Stimulated activated memory B cell treated with anti-CD40 and anti-IgM and Interleukin-4, amounts not matched to agents 10 μg/mL and 1 μg/mL and 100 μg/mL, for 72 hours (primary cell): ENCODE data around the gene MRPL9.

ENCODE experiments used
- ATAC-seq: fragments of 150-1000 bp; cut with Tn5 transposase; 2 replicates; pipeline ENCODE4 v1.10.0; 2021
- H3K27ac Mint-ChIP-seq: one replicate; pipeline ENCODE4 v1.8.0; 2022; ENCODE audit warnings: mild to moderate bottlenecking, mixed read lengths
- H3K27me3 Mint-ChIP-seq: one replicate; pipeline ENCODE4 v1.8.0; 2022; ENCODE audit warnings: mixed read lengths
- H3K36me3 Mint-ChIP-seq: one replicate; pipeline ENCODE4 v1.8.0; 2022; ENCODE audit warnings: mixed read lengths
- H3K4me1 Mint-ChIP-seq: one replicate; pipeline ENCODE4 v1.8.0; 2022; ENCODE audit warnings: mixed read lengths
- H3K4me3 Mint-ChIP-seq: one replicate; pipeline ENCODE4 v1.8.0; 2022; ENCODE audit warnings: mild to moderate bottlenecking, moderate library complexity, mixed read lengths
- H3K9me3 Mint-ChIP-seq: one replicate; pipeline ENCODE4 v1.8.0; 2022; ENCODE audit warnings: mixed read lengths

Gene MRPL9

DNA sequence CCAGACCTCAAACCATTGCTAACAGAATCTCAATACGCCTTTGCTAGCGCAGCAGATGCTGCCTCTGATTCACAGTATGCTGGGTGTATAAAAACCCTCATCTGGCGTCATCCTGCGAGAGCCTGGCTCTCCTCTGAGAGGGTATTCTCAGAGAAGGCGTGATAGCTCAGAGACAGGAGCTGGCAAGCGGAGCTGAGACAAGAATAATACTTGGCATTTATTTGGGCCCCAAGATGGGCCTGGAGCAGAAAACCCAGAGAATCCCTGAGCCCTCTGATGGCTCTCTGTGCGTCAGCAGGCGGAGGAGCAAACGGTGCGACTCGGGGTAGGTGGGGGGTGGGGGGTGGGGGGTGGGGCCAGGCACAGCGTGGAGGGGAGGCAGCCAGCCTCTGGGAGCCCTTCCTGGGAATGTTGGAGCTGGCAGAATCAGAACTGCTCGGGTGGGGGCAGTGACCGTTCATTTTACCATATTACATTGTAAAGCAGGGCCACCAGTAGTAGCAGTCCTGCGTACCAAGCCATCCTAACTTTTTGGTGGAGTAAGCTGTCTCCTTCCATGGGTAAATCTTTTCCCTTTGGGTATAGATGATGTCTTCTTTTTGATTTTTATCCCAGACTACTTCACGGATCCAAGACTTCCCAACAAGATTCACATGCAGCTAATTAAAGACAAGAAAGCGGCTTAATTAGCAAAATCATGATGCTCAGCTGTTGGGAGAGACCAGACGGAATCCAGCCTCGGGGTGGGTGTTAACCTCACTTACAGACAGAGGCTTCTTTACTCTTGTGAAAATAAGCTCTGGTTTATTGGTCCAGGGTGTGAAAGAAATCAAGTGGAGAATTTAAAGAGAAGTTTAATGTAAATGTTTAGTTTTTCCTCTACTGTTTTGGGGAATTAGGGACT is 34.9 kb downstream of the MRPL9 start:
- H3K36me3 Mint-ChIP-seq: no peaks in the 10 kb centered on the region
- H3K4me3 Mint-ChIP-seq: no peak overlapping the region

DNA sequence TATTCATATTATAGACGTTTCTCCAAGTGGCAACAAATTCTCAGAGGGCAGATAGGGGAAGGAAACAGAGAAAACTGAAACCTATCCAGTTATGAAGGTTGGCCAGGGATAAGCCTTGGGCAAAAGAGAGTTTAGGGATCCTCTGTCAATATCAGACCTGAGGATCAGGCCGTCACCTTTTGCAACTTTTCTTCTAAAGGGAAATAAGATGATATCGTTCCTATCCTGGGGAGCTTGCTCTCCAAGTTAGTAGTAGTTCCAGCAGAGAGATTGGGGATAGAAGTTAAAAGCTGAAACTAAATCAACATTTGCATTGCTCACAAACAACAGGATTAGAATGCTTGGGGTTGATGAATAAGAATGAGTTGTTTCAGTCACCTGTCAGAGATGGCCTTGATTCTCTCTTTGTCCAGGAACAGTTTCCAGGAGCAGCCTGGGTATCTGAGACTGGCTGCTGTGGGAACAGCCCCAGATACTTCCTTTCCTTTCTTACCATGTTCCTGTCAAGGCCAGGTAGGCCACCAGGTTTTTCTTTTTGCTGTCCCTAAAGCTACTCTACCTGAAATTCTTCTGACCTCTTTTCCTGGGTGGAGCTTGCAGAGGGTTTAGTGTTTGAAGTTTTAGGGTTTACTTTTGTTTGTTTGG is 39.4 kb downstream of the MRPL9 start:
- Mint-ChIP-seq H3K4me1 (peaks cover 17% of the 10 kb centered on the region), H3K9me3 (no peaks in the 10 kb centered on the region), H3K27ac (no peak overlapping the region), H3K4me3 (no peak overlapping the region), H3K36me3 (no peaks in the 10 kb centered on the region), H3K27me3 (peaks cover 50% of the 10 kb centered on the region)
- ATAC-seq: no peak

More for the DNA sequence above, 34.9 kb downstream of the MRPL9 start:
- Mint-ChIP-seq H3K9me3 (no peaks in the 10 kb centered on the region), H3K27me3 (peaks cover 75% of the 10 kb centered on the region), H3K4me1 (no peaks in the 10 kb centered on the region), H3K27ac (no peak overlapping the region)
- no peak for ATAC-seq

DNA sequence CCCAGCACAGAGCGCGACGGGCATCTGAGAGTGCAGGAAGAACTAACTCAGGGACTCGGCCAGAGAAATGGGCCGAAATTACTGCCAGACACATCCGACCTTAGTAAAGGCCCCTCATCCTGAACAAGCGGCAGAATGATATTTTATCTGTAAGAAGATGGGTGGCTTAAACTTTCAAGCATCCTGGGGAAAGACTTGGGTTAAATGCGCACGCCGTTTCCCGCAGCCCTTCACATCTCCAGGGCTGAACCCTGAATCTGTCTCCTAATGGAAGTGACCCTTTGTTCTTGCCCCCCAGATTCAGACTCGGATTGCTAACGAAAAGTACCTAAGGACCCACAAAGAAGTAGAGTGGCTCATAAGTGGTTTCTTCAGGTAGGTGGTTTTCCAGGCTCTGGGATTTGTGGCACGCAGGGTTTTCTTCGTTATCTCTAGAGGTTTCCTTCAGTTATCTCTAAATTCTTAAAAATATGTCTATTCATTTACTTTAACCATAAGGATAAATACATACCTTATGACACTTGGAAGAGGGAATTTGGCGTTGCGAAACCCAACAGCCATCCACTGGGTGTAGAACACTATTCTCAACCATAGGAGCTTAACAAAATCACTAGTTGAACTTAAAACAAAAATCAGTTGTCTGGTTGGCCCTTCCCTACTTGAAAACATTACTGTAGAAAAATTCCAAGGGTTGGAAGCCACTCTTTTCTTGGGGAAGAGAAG is 41.3 kb downstream of the MRPL9 start:
- H3K4me3 Mint-ChIP-seq: peak overlapping the region; percentile 85
- no peaks in the 10 kb centered on the region for H3K36me3 Mint-ChIP-seq
- ATAC-seq: no peak
- peaks cover 62% of the 10 kb centered on the region for H3K27me3 Mint-ChIP-seq
- no peaks in the 10 kb centered on the region for H3K9me3 Mint-ChIP-seq
- no peak overlapping the region for H3K27ac Mint-ChIP-seq
- H3K4me1 Mint-ChIP-seq: peaks cover 22% of the 10 kb centered on the region

DNA sequence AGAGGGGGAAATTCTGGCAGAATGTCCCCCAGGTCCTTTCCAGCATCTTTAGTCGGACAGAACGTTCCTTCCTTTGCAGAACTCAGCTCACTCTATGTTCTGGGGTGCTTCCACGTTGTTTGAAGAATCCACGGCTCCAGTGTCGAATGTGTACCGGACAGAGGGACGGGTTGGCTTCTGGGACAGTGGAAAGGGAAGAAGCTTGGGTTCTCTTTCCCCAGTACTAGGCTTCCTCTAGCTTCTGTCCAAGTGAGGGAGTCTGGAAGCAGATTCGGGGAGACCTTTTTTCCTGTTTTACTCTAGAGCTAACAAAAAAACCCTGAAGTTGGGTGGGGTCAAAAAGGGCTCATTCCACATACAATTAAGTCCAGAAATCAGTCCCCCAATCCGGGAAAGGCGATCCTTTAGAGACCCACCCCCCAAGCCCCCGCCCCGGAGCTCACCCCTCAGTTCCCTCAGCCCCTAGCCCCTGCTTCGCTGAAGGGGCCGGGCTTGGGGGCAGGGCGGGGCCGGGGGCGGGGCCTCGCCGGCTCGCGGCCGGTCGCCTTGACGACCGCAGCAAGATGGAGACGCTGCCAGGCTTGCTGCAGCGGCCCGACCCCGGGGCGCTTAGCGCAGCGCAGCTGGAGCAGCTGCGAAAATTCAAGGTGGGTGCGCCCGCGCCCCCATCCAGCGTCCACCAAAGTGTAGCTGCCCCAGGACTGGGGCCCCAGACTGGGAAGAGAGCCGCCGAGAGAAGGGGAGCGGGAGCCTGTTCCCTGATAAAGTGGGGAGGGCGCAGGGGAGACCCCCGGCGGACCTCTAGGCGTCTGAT is 42.1 kb downstream of the MRPL9 start, which contains the start of gene RIIAD1:
TSS of gene RIIAD1 (plus strand) at position 549 of the 814 bp plus-strand sequence. CDS start at position 564, 15 bp downstream.
- Mint-ChIP-seq H3K9me3 (no peaks in the 10 kb centered on the region), H3K36me3 (no peaks in the 10 kb centered on the region), H3K4me1 (peaks cover 26% of the 10 kb centered on the region), H3K27me3 (peaks cover 62% of the 10 kb centered on the region), H3K27ac (no peak within 1 kb of the TSS), H3K4me3 (peak within 1 kb of the TSS; percentile 85)
- peak; percentile 82 for ATAC-seq

DNA sequence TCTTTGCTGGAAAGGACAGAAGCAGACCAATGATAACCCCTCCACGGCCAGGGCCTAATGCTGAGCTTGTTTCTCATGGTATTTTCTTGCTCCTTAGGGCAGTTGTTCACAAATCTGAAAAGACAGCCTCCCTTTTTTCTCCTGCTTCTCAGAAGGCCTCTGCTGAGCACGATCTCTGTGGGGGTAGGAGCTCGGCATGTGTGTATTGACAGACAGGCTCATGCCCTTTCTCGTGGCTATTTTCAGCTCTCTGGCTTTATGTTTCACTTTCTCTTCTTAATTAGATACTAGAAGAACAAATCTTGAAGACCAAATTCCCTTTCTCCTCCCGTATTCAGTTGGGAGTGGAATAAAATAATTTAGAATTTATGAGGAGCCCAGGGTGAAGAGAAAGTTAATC is 42.7 kb downstream of the MRPL9 start:
- H3K4me3 Mint-ChIP-seq: peak overlapping the region; percentile 74
- ATAC-seq: peak; percentile 56
- H3K36me3 Mint-ChIP-seq: no peaks in the 10 kb centered on the region
- peaks cover 26% of the 10 kb centered on the region for H3K4me1 Mint-ChIP-seq
- H3K27ac Mint-ChIP-seq: no peak overlapping the region
- H3K27me3 Mint-ChIP-seq: peaks cover 62% of the 10 kb centered on the region
- H3K9me3 Mint-ChIP-seq: no peaks in the 10 kb centered on the region

DNA sequence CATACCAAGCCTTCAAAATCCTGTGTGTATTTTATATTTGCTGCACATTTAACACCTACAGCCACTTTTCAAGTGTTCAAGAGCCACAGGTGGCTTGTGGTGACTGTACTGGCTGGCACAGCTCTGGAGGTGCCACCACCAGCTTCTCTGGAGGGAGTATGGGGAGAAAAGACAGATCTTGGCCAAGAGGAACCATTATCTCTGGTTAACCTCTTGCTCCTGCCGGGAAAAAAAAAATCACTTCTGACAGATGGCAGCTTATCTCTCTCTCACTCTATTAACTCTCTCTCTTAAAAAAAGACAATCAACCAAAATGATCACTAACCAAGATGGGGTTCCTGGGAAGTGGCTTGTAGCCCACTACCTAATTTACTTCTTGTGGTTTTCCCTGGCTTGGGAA is 43.2 kb downstream of the MRPL9 start:
- Mint-ChIP-seq H3K36me3 (no peaks in the 10 kb centered on the region), H3K9me3 (no peaks in the 10 kb centered on the region), H3K27me3 (peaks cover 62% of the 10 kb centered on the region), H3K4me1 (peaks cover 26% of the 10 kb centered on the region), H3K27ac (no peak overlapping the region), H3K4me3 (no peak overlapping the region)
- ATAC-seq: no peak

DNA sequence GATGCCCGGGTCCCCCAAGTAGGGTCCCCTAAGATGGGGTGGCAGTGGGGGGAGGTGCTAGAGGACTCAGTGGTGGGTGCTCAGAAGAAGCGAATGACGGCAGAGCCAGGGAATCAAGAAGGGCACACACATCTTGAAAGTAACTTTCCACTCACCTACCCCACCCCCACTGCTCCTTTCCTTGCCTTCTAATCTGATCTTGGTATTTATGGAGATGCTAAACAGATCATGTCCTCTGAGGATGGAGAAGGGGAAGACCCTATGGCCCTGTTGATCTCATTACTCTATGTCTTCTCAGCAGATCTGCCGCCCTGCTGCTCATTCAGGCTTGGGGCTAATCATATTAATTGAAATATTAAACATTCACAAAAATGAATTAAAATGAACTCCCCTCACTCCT is 44.6 kb downstream of the MRPL9 start:
- Mint-ChIP-seq H3K4me3 (no peak overlapping the region), H3K36me3 (no peaks in the 10 kb centered on the region), H3K27me3 (peaks cover 62% of the 10 kb centered on the region), H3K9me3 (no peaks in the 10 kb centered on the region), H3K4me1 (peaks cover 26% of the 10 kb centered on the region), H3K27ac (no peak overlapping the region)
- ATAC-seq: no peak

DNA sequence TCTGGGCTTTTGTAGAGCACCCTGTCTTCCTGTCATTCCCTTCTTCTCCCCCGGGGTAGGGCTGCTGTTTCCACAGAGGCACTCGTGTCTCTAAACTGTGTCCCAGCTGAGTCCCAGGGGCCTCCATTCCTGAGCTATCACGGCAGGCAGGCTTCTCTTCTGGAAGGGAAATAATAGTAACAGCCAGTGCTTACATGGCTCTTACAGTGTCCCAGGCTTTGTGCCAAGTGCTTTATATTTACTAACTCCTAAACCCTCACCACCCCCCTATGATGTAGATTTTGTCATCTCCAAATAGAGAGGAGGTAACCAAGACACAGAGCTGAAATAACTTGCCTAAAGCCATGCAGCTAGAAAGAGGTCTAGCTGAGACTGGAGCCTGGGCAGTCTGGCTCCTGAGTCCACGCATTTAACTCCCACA is 45.3 kb downstream of the MRPL9 start:
- Mint-ChIP-seq H3K27me3 (peaks cover 64% of the 10 kb centered on the region), H3K4me3 (no peak overlapping the region), H3K36me3 (no peaks in the 10 kb centered on the region), H3K27ac (no peak overlapping the region), H3K9me3 (no peaks in the 10 kb centered on the region), H3K4me1 (peaks cover 26% of the 10 kb centered on the region)
- no peak for ATAC-seq

DNA sequence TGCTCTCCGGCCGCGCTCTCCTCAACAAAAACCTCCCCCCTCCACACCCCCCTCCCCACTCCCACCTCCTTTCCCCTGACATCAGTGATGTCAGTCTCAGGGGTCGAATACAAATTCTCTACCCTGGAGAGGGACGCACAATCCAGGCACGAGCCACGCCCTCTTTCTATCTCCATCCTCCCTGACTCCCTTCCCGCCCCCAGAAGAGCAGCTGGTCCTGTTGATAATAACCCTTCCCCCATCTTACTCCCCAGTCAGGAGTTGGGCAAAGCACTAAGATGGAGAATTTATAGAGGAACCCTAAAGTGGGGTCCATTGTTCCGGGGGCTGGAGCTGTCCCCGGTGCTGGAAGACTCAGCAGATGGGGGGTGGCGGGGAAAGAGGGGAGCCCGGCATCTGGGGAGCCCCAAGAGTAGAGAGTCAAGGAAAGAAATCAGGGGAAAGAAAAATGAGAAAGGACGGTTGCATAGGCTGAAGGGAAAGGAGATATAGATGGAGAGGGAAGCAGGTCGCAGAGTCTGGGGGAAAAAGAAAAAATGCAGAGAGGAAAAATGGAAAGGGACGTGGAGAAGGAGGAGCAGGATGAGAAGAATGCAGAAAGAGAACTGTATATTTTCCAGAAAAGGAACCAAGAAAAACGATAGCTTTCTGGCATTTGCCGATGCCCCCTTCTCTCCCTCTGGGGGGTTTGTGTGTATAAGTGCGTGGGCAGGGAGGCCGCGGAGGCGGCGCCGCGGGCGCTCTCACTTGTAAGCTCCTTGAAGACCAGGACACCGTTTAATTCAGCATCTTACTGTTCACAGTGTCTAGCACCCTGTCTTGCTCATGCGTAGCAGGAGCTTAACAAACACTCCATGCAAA is 46.3 kb downstream of the MRPL9 start, which contains the start of gene CELF3:
TSS of gene CELF3 (minus strand) at position 33 of the 861 bp plus-strand sequence. CDS start 783 bp downstream, outside the sequence.
- H3K9me3 Mint-ChIP-seq: no peaks in the 10 kb centered on the region
- H3K4me1 Mint-ChIP-seq: peaks cover 26% of the 10 kb centered on the region
- H3K27ac Mint-ChIP-seq: no peak within 1 kb of the TSS
- no peak for ATAC-seq
- H3K27me3 Mint-ChIP-seq: peaks cover 71% of the 10 kb centered on the region
- H3K36me3 Mint-ChIP-seq: no peaks in the 10 kb centered on the region
- peak within 1 kb of the TSS; percentile 18 for H3K4me3 Mint-ChIP-seq

DNA sequence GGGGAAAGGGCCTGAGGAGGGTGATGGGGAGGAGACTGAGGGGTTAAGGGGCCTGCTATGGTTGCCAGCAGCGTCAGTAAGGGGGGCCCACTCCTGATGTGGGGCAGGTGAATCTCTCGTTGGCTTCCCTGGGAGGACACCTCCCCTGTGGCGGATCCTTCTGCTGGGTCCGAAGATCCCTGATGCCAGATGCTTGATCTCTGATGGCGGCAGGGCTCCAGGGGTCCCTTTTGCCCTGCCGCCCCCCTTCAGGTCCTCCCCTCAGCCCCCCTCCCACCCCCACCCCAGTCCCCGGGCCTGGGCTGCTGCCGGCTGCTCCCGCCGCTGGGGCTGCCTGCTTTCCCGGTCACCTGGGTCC is 46.9 kb downstream of the MRPL9 start:
- no peaks in the 10 kb centered on the region for H3K9me3 Mint-ChIP-seq
- H3K27ac Mint-ChIP-seq: no peak overlapping the region
- no peak overlapping the region for H3K4me3 Mint-ChIP-seq

DNA sequence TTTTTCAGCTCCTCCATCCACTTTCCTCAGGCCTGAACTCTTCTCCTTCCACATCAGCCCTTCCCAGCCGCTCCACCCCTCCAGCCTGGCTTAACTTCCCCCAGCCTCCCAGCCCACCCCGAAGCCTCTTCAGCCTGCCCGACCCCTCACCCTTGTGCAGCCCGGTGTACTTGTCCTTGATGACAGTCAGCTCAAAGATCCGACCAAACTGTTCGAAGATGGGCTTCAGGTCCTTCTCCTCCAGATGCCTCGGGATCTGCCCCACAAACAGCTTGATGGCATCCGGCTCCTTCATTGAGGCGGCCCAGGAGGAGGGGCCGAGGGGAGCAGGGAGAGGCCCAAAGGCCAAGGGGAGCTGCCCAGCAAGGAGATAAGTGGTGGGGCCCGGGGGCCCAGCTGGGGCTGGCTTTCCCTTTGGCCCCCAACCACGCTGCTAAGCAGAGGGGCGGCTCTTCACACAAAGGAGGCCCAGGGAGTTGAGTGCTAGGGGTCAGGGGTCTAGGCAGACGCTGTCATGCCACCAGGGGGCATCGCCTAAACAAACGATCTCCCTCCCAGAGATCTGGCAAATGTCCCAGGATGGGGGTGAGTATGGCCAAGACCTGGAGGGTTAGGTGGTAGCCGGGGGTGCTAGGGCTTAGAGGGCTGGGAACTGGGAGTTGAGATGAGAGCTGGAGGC is 47.4 kb downstream of the MRPL9 start:
- ATAC-seq: no peak
- Mint-ChIP-seq H3K27ac (no peak overlapping the region), H3K9me3 (no peaks in the 10 kb centered on the region), H3K4me3 (no peak overlapping the region), H3K27me3 (peaks cover 74% of the 10 kb centered on the region), H3K36me3 (no peaks in the 10 kb centered on the region), H3K4me1 (peaks cover 17% of the 10 kb centered on the region)

More for the DNA sequence above, 46.9 kb downstream of the MRPL9 start:
- Mint-ChIP-seq H3K27me3 (peaks cover 74% of the 10 kb centered on the region), H3K4me1 (peaks cover 22% of the 10 kb centered on the region), H3K36me3 (no peaks in the 10 kb centered on the region)
- no peak for ATAC-seq

DNA sequence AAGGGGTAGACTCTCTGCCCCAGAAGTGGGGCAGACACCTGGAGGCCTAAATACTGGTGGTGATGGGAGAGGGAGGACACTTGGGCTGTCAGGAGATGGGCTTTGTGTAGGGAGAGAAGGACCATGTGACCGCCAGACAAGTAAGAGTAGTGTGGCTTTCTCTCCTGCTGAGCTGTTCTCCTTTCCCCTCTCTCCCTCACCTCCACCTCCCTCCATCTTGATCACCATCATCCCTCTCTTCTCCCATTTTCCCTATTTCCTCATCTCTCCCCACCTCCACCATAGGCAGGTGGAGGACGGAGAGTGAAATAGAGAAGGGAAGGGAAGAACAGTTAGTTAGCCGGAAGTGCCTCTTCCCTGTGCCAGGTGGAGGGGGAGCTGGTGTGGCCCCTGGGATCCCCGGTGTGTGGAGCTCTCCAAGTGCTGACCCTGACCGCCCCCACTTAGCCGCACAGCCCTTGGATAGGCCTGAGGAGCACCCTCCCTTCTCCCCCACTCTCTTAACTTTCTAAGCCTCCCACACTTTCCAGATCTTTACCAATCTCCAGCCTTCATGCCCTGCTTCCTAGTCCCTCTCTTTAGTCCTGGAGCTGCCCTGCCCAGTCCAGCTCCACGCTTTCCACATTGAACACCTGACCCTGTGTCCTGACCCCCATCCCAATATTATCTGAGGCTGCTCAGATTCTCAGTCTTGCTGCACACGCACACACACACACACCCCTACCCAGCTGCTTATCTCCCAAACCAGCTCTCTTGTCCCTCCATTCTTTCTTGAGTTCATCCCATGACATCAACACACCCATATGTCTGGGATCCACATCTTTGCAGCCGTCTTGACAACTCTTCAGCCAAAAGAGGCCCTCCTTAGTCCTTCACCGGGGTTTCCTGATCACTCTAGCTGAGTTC is 48.2 kb downstream of the MRPL9 start:
- ATAC-seq: no peak
- no peaks in the 10 kb centered on the region for H3K36me3 Mint-ChIP-seq
- H3K4me3 Mint-ChIP-seq: no peak overlapping the region
- no peaks in the 10 kb centered on the region for H3K9me3 Mint-ChIP-seq
- peaks cover 9% of the 10 kb centered on the region for H3K4me1 Mint-ChIP-seq
- no peak overlapping the region for H3K27ac Mint-ChIP-seq
- peaks cover 76% of the 10 kb centered on the region for H3K27me3 Mint-ChIP-seq

DNA sequence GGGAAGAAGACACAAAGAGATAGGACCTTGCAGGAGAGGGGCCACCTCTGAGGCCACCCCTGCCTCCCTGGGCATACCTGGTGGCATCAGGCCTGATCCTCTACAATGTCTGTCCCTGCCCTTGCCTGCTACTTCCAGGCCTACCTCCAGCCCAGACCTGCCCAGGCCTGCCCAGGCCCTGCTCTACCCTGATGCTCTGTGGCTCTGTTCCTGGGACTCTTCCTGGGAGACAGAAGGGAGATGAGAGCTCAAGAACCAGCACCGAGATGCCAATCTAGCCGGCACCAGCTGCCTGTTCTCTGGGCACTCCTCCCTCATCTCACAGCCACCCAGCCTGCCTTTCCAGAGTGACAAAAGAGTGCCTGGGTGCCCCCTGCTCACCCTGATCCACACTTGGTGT is 49.4 kb downstream of the MRPL9 start:
- Mint-ChIP-seq H3K36me3 (no peaks in the 10 kb centered on the region), H3K27ac (no peak overlapping the region), H3K27me3 (peaks cover 76% of the 10 kb centered on the region), H3K9me3 (no peaks in the 10 kb centered on the region), H3K4me1 (peaks cover 8% of the 10 kb centered on the region), H3K4me3 (no peak overlapping the region)
- no peak for ATAC-seq
